GM12864 (cell line): ENCODE measurements around the gene NOS3.

ENCODE experiments used
- DNase-seq: peaks from one replicate; pipeline ENCODE4 v3.0.0-alpha.2; 2011; ENCODE audit warnings: low read depth
- H3K4me3 ChIP-seq: 2 replicates; pipeline ENCODE4 v1.5.1; 2011; ENCODE audit warnings: mild to moderate bottlenecking, low read depth, low read length, control low read depth
- CTCF ChIP-seq: IDR thresholded peaks from 2 replicates; pipeline ENCODE4 v1.5.1; 2011; ENCODE audit warnings: low read depth, mild to moderate bottlenecking, moderate library complexity, low read length, control low read depth, inconsistent platforms; ENCODE audit errors: missing control alignments

The NOS3 gene

GRCh38 chr7:151033864-151034249, 43.0 kb downstream of the NOS3 start:
- no peak for TF ChIP-seq CTCF
- no peak overlapping the region for H3K4me3 ChIP-seq
- DNase-seq, result no peak

- TF ChIP-seq CTCF, result no peak
- no peak for DNase-seq
- no peak overlapping the region for H3K4me3 ChIP-seq
Measured at GRCh38 chr7:151034312-151035025, 43.7 kb downstream of the NOS3 start.

GRCh38 chr7:151035026-151035717, 44.4 kb downstream of the NOS3 start:
- no peak for DNase-seq
- H3K4me3 ChIP-seq, result no peak overlapping the region
- no peak for TF ChIP-seq CTCF

- no peak for TF ChIP-seq CTCF
- no peak overlapping the region for H3K4me3 ChIP-seq
- no peak for DNase-seq
Measured at GRCh38 chr7:151035902-151036301, 45.1 kb downstream of the NOS3 start.

- DNase-seq, result no peak
- no peak for TF ChIP-seq CTCF
- H3K4me3 ChIP-seq, result no peak overlapping the region
Measured at GRCh38 chr7:151038951-151039849, 48.4 kb downstream of the NOS3 start.

GRCh38 chr7:151039850-151040548, 49.2 kb downstream of the NOS3 start:
- no peak overlapping the region for H3K4me3 ChIP-seq
- no peak for DNase-seq
- no peak for TF ChIP-seq CTCF
